Vagina (tissue), 2 donors: ENCODE measurements around the gene ZNF529. TPM values are rescaled to one million over a fixed set of nuclear protein-coding genes. Genes with fewer than 3 reads are reported as not detected.
A peak's percentile ranks its signal among the peaks of the same experiment; 100 is the strongest.
"Not testable (repeated sequence)": the region's sequence is repeated elsewhere in the genome, so short reads cannot be mapped to it uniquely, and the experiment has no call there.

Source experiments
- DNase-seq, 2 donors: peaks; one replicate each; pipeline ENCODE4 v3.0.0-alpha.2; 2017; ENCODE audit errors: extremely low spot score in 2 of 2
- H3K27ac ChIP-seq: fragments of 200-600 bp; sonication (generic); one replicate; pipeline ENCODE4 v1.5.1; 2019
- H3K27me3 ChIP-seq: fragments of 200-600 bp; sonication (generic); one replicate; pipeline ENCODE4 v1.5.1; 2019
- H3K36me3 ChIP-seq, 2 donors: fragments of 200-600 bp; sonication (generic); one replicate each; pipeline ENCODE4 v1.5.1; 2017 to 2019
- H3K4me1 ChIP-seq: fragments of 200-600 bp; sonication (generic); one replicate; pipeline ENCODE4 v1.5.1; 2019
- H3K4me3 ChIP-seq, 2 donors: fragments of 200-600 bp; sonication (generic); 1 replicate in 1 of 2; 2 replicates in 1 of 2; pipeline ENCODE4 v1.5.1; 2016 to 2019
- H3K9me3 ChIP-seq: fragments of 200-600 bp; sonication (generic); one replicate; pipeline ENCODE4 v1.5.1; 2019
- CTCF ChIP-seq, 3 experiments: fragments of 450-650 bp in 2 of 3; fragments of 200-600 bp in 1 of 3; sonication (generic) in 1 of 3; IDR thresholded peaks; one replicate each; pipeline ENCODE4 v1.5.1; 2017 to 2019; ENCODE audit warnings: antibody characterized with exemption in 3 of 3, mild to moderate bottlenecking in 2 of 3, moderate library complexity in 2 of 3
- POLR2A ChIP-seq, 2 donors: fragments of 450-650 bp; IDR thresholded peaks; one replicate each; pipeline ENCODE4 v1.6.1; 2017; ENCODE audit warnings: antibody characterized with exemption in 2 of 2, mild to moderate bottlenecking in 2 of 2, moderate library complexity in 2 of 2
- POLR2AphosphoS5 ChIP-seq, 2 donors: sonication (generic); formaldehyde crosslinking; IDR thresholded peaks; one replicate each; pipeline ENCODE4 v1.9.0; 2017; ENCODE audit warnings: antibody characterized with exemption in 2 of 2, mild to moderate bottlenecking in 2 of 2, low read depth in 1 of 2; ENCODE audit not compliant: insufficient read depth in 1 of 2
- intact Hi-C: fragments of 100-400 bp; cut with DNase I; formaldehyde crosslinking; loops from one replicate; pipeline ENCODE4 v1.15.1; 2023
- total RNA-seq: library from RNA; depleted of rRNA; stranded (reverse); fragments of >200 nt; gene quantifications from one replicate; pipeline ENCODE4 v1.2.3, GENCODE V29; 2016

The ZNF529 gene
- total RNA-seq, result 6.4 TPM

- intact Hi-C loops, result no loop called here
- Histone ChIP-seq H3K27ac (peak within 1 kb of the TSS; percentile 88), H3K4me1 (peaks cover 21% of the 10 kb centered on the region), H3K9me3 (no peaks in the 10 kb centered on the region), H3K36me3 (peaks cover 0 to 35% of the 10 kb centered on the region in 2 donors), H3K27me3 (no peaks in the 10 kb centered on the region), H3K4me3 (peak within 1 kb of the TSS; percentile 67 to 95)
- DNase-seq, result peak; percentile 90 to 96
- TF ChIP-seq CTCF (IDR thresholded peaks at IDR 0.05) (no peak), POLR2AphosphoS5 (IDR thresholded peaks at IDR 0.05; ENCODE audit: insufficient read depth in 1 of 2, low read depth in 1 of 2) (peak; percentile 86 to 96), POLR2A (IDR thresholded peaks at IDR 0.05) (peak in 1 of 2 donors; percentile 29)
Measured at GRCh38 chr19:36573020-36573894, at the start of gene ZNF529. ZNF529 (minus strand) TSS chr19:36573292; CDS start chr19:36572346, 946 bp downstream.

DNA sequence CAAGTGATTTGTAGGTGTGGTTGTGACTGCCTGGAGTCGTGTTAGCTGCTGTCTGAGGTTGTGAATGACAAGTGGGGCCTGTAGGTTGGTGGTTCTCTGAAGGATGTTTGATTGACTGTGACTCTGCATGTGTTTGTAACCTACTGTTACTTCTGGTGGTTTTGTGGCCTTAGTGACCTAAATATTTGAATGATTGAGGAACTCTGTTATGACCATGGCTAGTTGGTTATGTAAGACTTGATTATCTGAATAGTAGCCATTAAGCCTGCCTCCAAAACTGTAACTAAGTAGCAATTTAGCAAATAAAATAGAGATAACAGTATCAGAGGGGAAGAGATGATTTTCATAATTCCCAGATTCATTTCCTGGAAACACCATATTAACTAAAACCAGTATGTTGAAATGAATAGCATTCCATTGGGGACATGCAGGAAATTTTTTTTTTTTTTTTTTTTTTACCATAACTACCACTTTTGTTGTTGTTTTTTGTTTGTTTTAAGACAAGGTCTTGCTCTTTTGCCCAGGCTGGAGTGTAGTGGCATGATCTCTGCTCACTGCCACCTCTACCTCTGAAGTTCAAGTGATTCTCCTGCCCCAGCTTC, 32.9 kb upstream of the ZNF529 start:
- no peaks in the 10 kb centered on the region for H3K9me3 ChIP-seq
- H3K36me3 ChIP-seq, result peaks cover 0 to 3% of the 10 kb centered on the region in 2 donors
- intact Hi-C loops, result no loop called here
- TF ChIP-seq POLR2AphosphoS5 (IDR thresholded peaks at IDR 0.05; ENCODE audit: insufficient read depth in 1 of 2, low read depth in 1 of 2) (no peak), CTCF (IDR thresholded peaks at IDR 0.05) (no peak), POLR2A (IDR thresholded peaks at IDR 0.05) (no peak)
- no peak for DNase-seq
- H3K27ac ChIP-seq, result no peak overlapping the region
- no peaks in the 10 kb centered on the region for H3K27me3 ChIP-seq
- H3K4me1 ChIP-seq, result peaks cover 14% of the 10 kb centered on the region
- H3K4me3 ChIP-seq, result peak overlapping the region; percentile 63 to 64

- peak within 1 kb of the TSS; percentile 49 for H3K27ac ChIP-seq
- TF ChIP-seq CTCF (IDR thresholded peaks at IDR 0.05) (no peak), POLR2A (IDR thresholded peaks at IDR 0.05) (no peak), POLR2AphosphoS5 (IDR thresholded peaks at IDR 0.05; ENCODE audit: insufficient read depth in 1 of 2, low read depth in 1 of 2) (peak in 1 of 2 donors; percentile 58)
- DNase-seq, result no peak
- H3K4me3 ChIP-seq, result peak within 1 kb of the TSS; percentile 63 to 64
- no peaks in the 10 kb centered on the region for H3K9me3 ChIP-seq
- no peaks in the 10 kb centered on the region for H3K36me3 ChIP-seq
- H3K4me1 ChIP-seq, result peaks cover 14% of the 10 kb centered on the region
- H3K27me3 ChIP-seq, result no peaks in the 10 kb centered on the region
- intact Hi-C loops, result no loop called here
Measured at GRCh38 chr19:36605101-36605876, 32.2 kb upstream of the ZNF529 start, which contains the start of gene ZNF382. ZNF382 (plus strand) TSS chr19:36605313; CDS start chr19:36609915, 4,602 bp downstream.

DNA sequence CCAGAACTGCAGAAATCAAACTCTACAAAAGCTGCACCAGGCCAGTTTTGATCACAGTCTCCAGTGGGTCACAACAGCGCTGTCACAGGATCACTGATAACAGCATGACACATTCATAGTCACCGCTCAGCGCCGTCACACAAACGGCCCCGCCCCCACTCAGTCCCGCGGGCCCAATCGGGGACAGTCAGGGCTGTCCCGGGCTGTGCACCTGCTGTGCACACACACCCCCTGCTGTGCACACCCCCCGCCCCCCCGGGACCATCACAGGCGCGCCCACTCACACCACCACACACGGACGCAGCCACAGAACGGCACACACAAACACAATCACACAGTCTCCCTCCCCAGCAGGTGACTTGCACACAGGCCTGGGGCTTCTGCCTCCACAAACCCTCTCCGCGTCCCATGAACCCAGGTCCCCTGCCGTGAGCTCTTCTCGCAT, 31.6 kb upstream of the ZNF529 start:
- H3K9me3 ChIP-seq, result no peaks in the 10 kb centered on the region
- no peaks in the 10 kb centered on the region for H3K27me3 ChIP-seq
- H3K36me3 ChIP-seq, result no peaks in the 10 kb centered on the region
- H3K4me3 ChIP-seq, result peak overlapping the region; percentile 63 to 64
- intact Hi-C loops, result no loop called here
- TF ChIP-seq POLR2A (IDR thresholded peaks at IDR 0.05), result no peak
- TF ChIP-seq CTCF (IDR thresholded peaks at IDR 0.05), result no peak
- TF ChIP-seq POLR2AphosphoS5 (IDR thresholded peaks at IDR 0.05; ENCODE audit: insufficient read depth in 1 of 2, low read depth in 1 of 2), result no peak
- H3K27ac ChIP-seq, result peak overlapping the region; percentile 49
- H3K4me1 ChIP-seq, result peaks cover 14% of the 10 kb centered on the region
- no peak for DNase-seq

DNA sequence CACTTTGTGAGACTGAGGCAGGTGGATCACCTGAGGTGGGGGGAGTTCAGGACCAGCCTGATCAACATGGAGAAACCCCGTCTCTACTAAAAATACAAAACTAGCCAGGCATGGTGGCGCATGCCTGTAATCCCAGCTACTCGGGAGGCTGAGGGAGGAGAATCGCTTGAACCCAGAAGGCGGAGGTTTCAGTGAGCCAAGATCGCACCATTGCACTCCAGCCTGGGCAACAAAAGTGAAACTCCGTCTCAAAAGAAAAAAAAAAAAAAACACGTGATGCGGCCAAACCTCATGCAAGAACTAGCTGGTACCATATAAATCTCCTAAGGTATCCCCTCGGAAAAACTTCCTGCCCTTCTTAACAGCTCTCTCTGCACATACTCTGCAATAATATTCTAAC, 29.6 kb upstream of the ZNF529 start:
- H3K27me3 ChIP-seq, intact Hi-C loops, H3K27ac ChIP-seq, H3K4me3 ChIP-seq, DNase-seq, H3K9me3 ChIP-seq, H3K36me3 ChIP-seq: not testable (repeated sequence)
- peaks cover 14% of the 10 kb centered on the region for H3K4me1 ChIP-seq
